Activated CD4-positive, alpha-beta memory T cell treated with anti-CD3 and anti-CD28 coated beads, Interleukin-2, amount 10 ng/mL, durations not matched to agents 7 days and 5 days (primary cell): ENCODE data around the gene MAD1L1. TPM values are rescaled to one million over a fixed set of nuclear protein-coding genes. Genes with fewer than 3 reads are reported as not detected.

ENCODE experiments used
- CTCF ChIA-PET: fragments of 350-600 bp; sonication (Branson Sonifier 250); formaldehyde crosslinking; loops from one replicate; lab custom pipeline; 2021; ENCODE audit warnings: antibody characterized with exemption, inconsistent platforms; lab: Charles Lee
- POLR2A ChIA-PET: fragments of 350-600 bp; sonication (Branson Sonifier 250); formaldehyde crosslinking; loops from one replicate; lab custom pipeline; 2021; ENCODE audit warnings: antibody characterized with exemption; lab: Charles Lee
- DNase-seq: peaks from one replicate; pipeline ENCODE4 v3.0.0-alpha.2; 2020
- H3K27ac Mint-ChIP-seq: one replicate; pipeline ENCODE4 v1.8.0; 2021; ENCODE audit warnings: mild to moderate bottlenecking, mixed read lengths
- H3K27me3 Mint-ChIP-seq: one replicate; pipeline ENCODE4 v1.8.0; 2021; ENCODE audit warnings: mixed read lengths
- H3K36me3 Mint-ChIP-seq: one replicate; pipeline ENCODE4 v1.8.0; 2021; ENCODE audit warnings: low read depth, mixed read lengths
- H3K4me1 Mint-ChIP-seq: one replicate; pipeline ENCODE4 v1.8.0; 2021; ENCODE audit warnings: mixed read lengths
- H3K4me3 Mint-ChIP-seq: one replicate; pipeline ENCODE4 v1.8.0; 2021; ENCODE audit warnings: mild to moderate bottlenecking, mixed read lengths
- H3K9me3 Mint-ChIP-seq: one replicate; pipeline ENCODE4 v1.8.0; 2021; ENCODE audit warnings: mixed read lengths
- total RNA-seq, 2 experiments: library from RNA; stranded (reverse); gene quantifications; one replicate each; pipeline ENCODE4 v1.2.3, GENCODE V29; 2021

MAD1L1 gene
- total RNA-seq, 2 experiments from 2014 or later: 120 to 136 TPM

- ChIA-PET CTCF (no interaction called here), POLR2A (no interaction called here)
- no peaks in the 10 kb centered on the region for H3K36me3 Mint-ChIP-seq
- peaks cover under 1% of the 10 kb centered on the region for H3K4me1 Mint-ChIP-seq
- H3K4me3 Mint-ChIP-seq: no peak overlapping the region
- no peak for DNase-seq
- no peaks in the 10 kb centered on the region for H3K27me3 Mint-ChIP-seq
- H3K27ac Mint-ChIP-seq: no peak overlapping the region
- H3K9me3 Mint-ChIP-seq: no peaks in the 10 kb centered on the region
These were observed 89.3 kb downstream of the MAD1L1 start for GRCh38 chr7:2143450-2143849.

- H3K4me1 Mint-ChIP-seq: peaks cover 5% of the 10 kb centered on the region
- H3K27me3 Mint-ChIP-seq: no peaks in the 10 kb centered on the region
- H3K9me3 Mint-ChIP-seq: no peaks in the 10 kb centered on the region
- POLR2A ChIA-PET: no interaction called here
- no peak for DNase-seq
- H3K36me3 Mint-ChIP-seq: no peaks in the 10 kb centered on the region
- CTCF ChIA-PET: no interaction called here
- H3K4me3 Mint-ChIP-seq: no peak overlapping the region
- H3K27ac Mint-ChIP-seq: no peak overlapping the region
These were observed 90.4 kb downstream of the MAD1L1 start for GRCh38 chr7:2142386-2142785.

- no peak overlapping the region for H3K27ac Mint-ChIP-seq
- no peak overlapping the region for H3K4me3 Mint-ChIP-seq
- ChIA-PET POLR2A (no interaction called here), CTCF (no interaction called here)
- no peaks in the 10 kb centered on the region for H3K36me3 Mint-ChIP-seq
- H3K4me1 Mint-ChIP-seq: peaks cover 5% of the 10 kb centered on the region
- no peak for DNase-seq
- H3K9me3 Mint-ChIP-seq: no peaks in the 10 kb centered on the region
- no peaks in the 10 kb centered on the region for H3K27me3 Mint-ChIP-seq
These were observed 91.1 kb downstream of the MAD1L1 start for GRCh38 chr7:2141651-2142050.

- Mint-ChIP-seq H3K27me3 (no peaks in the 10 kb centered on the region), H3K9me3 (no peaks in the 10 kb centered on the region), H3K27ac (no peak overlapping the region), H3K36me3 (no peaks in the 10 kb centered on the region), H3K4me3 (no peak overlapping the region), H3K4me1 (peaks cover 5% of the 10 kb centered on the region)
- ChIA-PET CTCF (no interaction called here), POLR2A (no interaction called here)
- DNase-seq: no peak
These were observed 91.7 kb downstream of the MAD1L1 start for GRCh38 chr7:2141021-2141410.

GRCh38 chr7:2140216-2141020, 92.3 kb downstream of the MAD1L1 start:
- CTCF ChIA-PET: no interaction called here
- H3K9me3 Mint-ChIP-seq: no peaks in the 10 kb centered on the region

GRCh38 chr7:2139004-2139699, 93.6 kb downstream of the MAD1L1 start:
- POLR2A ChIA-PET: no interaction called here
- Mint-ChIP-seq H3K4me3 (no peak overlapping the region), H3K27ac (no peak overlapping the region), H3K9me3 (no peaks in the 10 kb centered on the region), H3K27me3 (no peaks in the 10 kb centered on the region), H3K36me3 (no peaks in the 10 kb centered on the region), H3K4me1 (peaks cover 5% of the 10 kb centered on the region)
- CTCF ChIA-PET: no interaction called here
- DNase-seq: no peak

More at GRCh38 chr7:2140216-2141020, 92.3 kb downstream of the MAD1L1 start:
- Mint-ChIP-seq H3K27ac (no peak overlapping the region), H3K27me3 (no peaks in the 10 kb centered on the region), H3K36me3 (no peaks in the 10 kb centered on the region), H3K4me3 (no peak overlapping the region), H3K4me1 (peaks cover 5% of the 10 kb centered on the region)
- POLR2A ChIA-PET: no interaction called here
- DNase-seq: no peak

- peaks cover 5% of the 10 kb centered on the region for H3K4me1 Mint-ChIP-seq
- DNase-seq: peak; percentile 24
- POLR2A ChIA-PET: no interaction called here
- H3K9me3 Mint-ChIP-seq: no peaks in the 10 kb centered on the region
- H3K4me3 Mint-ChIP-seq: no peak overlapping the region
- H3K27me3 Mint-ChIP-seq: no peaks in the 10 kb centered on the region
- no peaks in the 10 kb centered on the region for H3K36me3 Mint-ChIP-seq
- CTCF ChIA-PET: no interaction called here
- H3K27ac Mint-ChIP-seq: no peak overlapping the region
These were observed 94.5 kb downstream of the MAD1L1 start for GRCh38 chr7:2138146-2138765.

- ChIA-PET CTCF (no interaction called here), POLR2A (no interaction called here)
- no peaks in the 10 kb centered on the region for H3K36me3 Mint-ChIP-seq
- DNase-seq: no peak
- no peaks in the 10 kb centered on the region for H3K27me3 Mint-ChIP-seq
- H3K4me3 Mint-ChIP-seq: no peak overlapping the region
- no peak overlapping the region for H3K27ac Mint-ChIP-seq
- no peaks in the 10 kb centered on the region for H3K9me3 Mint-ChIP-seq
- H3K4me1 Mint-ChIP-seq: peaks cover 5% of the 10 kb centered on the region
These were observed 98.0 kb downstream of the MAD1L1 start for GRCh38 chr7:2134740-2135139.

- H3K27ac Mint-ChIP-seq: no peak overlapping the region
- CTCF ChIA-PET: no interaction called here
These were observed 100.5 kb downstream of the MAD1L1 start for GRCh38 chr7:2132243-2132642.

GRCh38 chr7:2131800-2132199, 100.9 kb downstream of the MAD1L1 start:
- ChIA-PET CTCF (no interaction called here), POLR2A (no interaction called here)
- Mint-ChIP-seq H3K27ac (no peak overlapping the region), H3K9me3 (no peaks in the 10 kb centered on the region), H3K36me3 (no peaks in the 10 kb centered on the region), H3K4me3 (no peak overlapping the region), H3K4me1 (no peaks in the 10 kb centered on the region), H3K27me3 (no peaks in the 10 kb centered on the region)
- DNase-seq: no peak

More at GRCh38 chr7:2132243-2132642, 100.5 kb downstream of the MAD1L1 start:
- Mint-ChIP-seq H3K9me3 (no peaks in the 10 kb centered on the region), H3K36me3 (no peaks in the 10 kb centered on the region), H3K4me1 (no peaks in the 10 kb centered on the region), H3K4me3 (no peak overlapping the region), H3K27me3 (no peaks in the 10 kb centered on the region)
- POLR2A ChIA-PET: no interaction called here
- no peak for DNase-seq

GRCh38 chr7:2131341-2131740, 101.4 kb downstream of the MAD1L1 start:
- no peak for DNase-seq
- H3K4me3 Mint-ChIP-seq: no peak overlapping the region
- no peaks in the 10 kb centered on the region for H3K27me3 Mint-ChIP-seq
- no peaks in the 10 kb centered on the region for H3K4me1 Mint-ChIP-seq
- no peaks in the 10 kb centered on the region for H3K9me3 Mint-ChIP-seq
- no peaks in the 10 kb centered on the region for H3K36me3 Mint-ChIP-seq
- H3K27ac Mint-ChIP-seq: no peak overlapping the region
- ChIA-PET POLR2A (no interaction called here), CTCF (interaction anchor here (1.0 kb wide), 1 partner anchor 11 kb away, joined by 3 read pairs; no protein-coding TSS in a partner anchor)

GRCh38 chr7:2130096-2130375, 102.7 kb downstream of the MAD1L1 start:
- Mint-ChIP-seq H3K4me3 (no peak overlapping the region), H3K9me3 (no peaks in the 10 kb centered on the region), H3K4me1 (no peaks in the 10 kb centered on the region), H3K27me3 (no peaks in the 10 kb centered on the region), H3K27ac (no peak overlapping the region), H3K36me3 (no peaks in the 10 kb centered on the region)
- ChIA-PET POLR2A (no interaction called here), CTCF (no interaction called here)
- DNase-seq: no peak

- Mint-ChIP-seq H3K27me3 (no peaks in the 10 kb centered on the region), H3K27ac (no peak overlapping the region), H3K4me3 (no peak overlapping the region), H3K36me3 (no peaks in the 10 kb centered on the region), H3K4me1 (no peaks in the 10 kb centered on the region), H3K9me3 (no peaks in the 10 kb centered on the region)
- CTCF ChIA-PET: interaction anchor here (0.8 kb wide), 1 partner anchor 13 kb away, joined by 3 read pairs; no protein-coding TSS in a partner anchor
- no peak for DNase-seq
- POLR2A ChIA-PET: interaction anchor here (1.0 kb wide), 1 partner anchor 42 kb away, joined by 3 read pairs; no protein-coding TSS in a partner anchor
These were observed 103.2 kb downstream of the MAD1L1 start for GRCh38 chr7:2129323-2130095.
